NOMO-1 treated with DMSO at 0.1 percent for 48 hours (cell line): Measurements from ENCODE around the gene SLC30A3.

Source experiments
- DNase-seq: peaks from one replicate; lab custom pipeline; 2025; ENCODE audit not compliant: unreplicated experiment; lab: John Stamatoyannopoulos, UW

Gene SLC30A3

DNA sequence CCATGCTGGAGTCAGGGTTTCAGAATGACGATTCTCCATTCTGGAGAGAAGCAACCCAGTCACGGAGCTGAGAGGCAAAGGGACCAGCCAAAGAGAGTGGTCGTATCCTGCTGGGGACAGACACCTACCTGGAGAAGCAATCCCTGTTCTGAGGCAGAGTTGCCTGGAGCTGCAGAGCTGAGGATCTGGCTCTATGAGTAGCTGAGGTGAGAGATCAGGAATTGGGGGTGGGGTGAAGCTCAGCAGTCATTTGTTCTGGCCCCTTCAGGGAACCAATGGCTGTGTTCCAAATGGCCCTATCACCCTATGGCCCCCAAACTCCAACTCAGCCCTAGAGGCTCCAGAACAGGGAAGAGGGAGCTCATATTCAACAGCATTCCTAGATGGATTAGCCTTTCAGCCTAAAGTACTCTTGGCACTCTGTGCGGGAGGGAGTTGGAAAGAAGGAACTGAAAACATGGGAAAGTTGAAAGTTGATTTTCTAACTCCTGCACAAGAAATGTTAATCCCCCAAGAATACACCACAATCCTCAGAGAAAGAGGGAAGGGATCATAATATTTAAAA is 54.3 kb downstream of the SLC30A3 start:
- no peak for DNase-seq

DNA sequence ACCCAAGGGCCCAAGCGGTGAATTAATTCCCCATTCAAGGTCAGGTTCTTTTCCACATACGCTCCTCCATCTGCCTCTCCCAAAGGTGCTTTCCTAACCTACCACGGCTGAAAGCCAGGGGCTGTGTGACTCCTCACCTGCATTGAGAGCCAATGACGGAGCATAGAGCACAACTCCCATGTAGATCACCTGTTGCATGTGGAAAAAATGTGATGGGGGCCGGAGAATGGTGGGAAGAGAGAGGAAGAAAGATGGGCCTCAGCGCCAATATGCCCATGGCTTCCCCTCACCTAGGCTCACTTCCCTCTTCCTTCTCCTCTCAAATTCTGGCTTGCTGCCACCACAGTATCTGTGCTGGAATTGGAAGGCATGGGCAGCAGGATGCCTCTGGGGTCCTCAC is 56.5 kb downstream of the SLC30A3 start:
- no peak for DNase-seq

GRCh38 chr2:27205206-27205605 is 57.6 kb downstream of the SLC30A3 start:
- no peak for DNase-seq

DNA sequence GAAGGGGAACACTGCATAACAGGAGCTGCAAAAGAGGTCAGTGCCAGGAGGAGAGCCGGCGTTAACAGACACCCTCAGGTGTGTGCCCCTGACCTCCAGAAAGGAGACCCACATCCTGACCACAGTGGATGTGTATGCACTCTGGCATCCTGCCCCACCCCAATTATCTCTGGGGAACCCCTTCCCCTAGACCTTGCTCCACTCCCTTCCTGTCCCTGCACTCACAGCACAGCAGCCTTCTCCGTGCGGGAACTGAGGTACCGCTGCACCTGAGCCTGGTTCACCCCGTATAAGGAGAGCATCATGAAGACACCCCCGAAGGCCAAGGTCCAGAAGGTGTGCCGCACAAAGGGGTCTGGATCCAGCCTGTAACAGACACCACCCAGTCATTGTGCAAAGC is 58.3 kb downstream of the SLC30A3 start:
- no peak for DNase-seq

DNA sequence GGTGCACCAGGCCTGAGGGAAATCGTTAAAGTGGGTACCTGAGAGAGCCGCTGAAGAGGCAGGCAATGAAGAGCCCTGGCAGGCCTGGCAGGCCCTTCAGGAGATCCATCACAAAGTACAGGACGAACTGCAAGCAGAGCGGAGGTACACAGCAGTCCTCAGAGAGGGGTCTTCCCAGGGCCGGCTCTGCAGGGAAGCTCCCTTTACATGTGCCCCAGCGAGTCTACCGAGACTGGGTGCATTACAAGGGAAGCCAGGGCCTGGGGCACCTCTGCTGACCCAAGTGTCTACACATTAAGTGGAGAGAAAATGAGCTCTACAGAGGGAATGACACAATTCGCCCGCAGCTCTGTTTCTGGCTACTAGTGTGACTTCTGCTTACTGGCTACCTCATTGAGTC is 59.1 kb downstream of the SLC30A3 start:
- DNase-seq, result no peak
